Testis (tissue), 3 donors: ENCODE measurements around the gene IQSEC1. TPM values are rescaled to one million over a fixed set of nuclear protein-coding genes. Genes with fewer than 3 reads are reported as not detected.
A peak's percentile ranks its signal among the peaks of the same experiment; 100 is the strongest.

Experiments
- DNase-seq: peaks from one replicate; pipeline ENCODE4 v3.0.0-alpha.2; 2019
- H3K27ac ChIP-seq, 2 donors: fragments of 200-600 bp; sonication (generic); one replicate each; pipeline ENCODE4 v1.5.1; 2019
- H3K27me3 ChIP-seq: fragments of 200-600 bp; sonication (generic); one replicate; pipeline ENCODE4 v1.5.1; 2019
- H3K36me3 ChIP-seq: fragments of 200-600 bp; sonication (generic); one replicate; pipeline ENCODE4 v1.5.1; 2017; ENCODE audit warnings: low read depth; ENCODE audit errors: missing control alignments
- H3K4me1 ChIP-seq: fragments of 200-600 bp; sonication (generic); one replicate; pipeline ENCODE4 v1.5.1; 2019
- H3K4me3 ChIP-seq, 2 donors: fragments of 200-600 bp; sonication (generic); one replicate each; pipeline ENCODE4 v1.5.1; 2017 to 2019
- H3K9me3 ChIP-seq: fragments of 200-600 bp; sonication (generic); one replicate; pipeline ENCODE4 v1.5.1; 2017
- POLR2A ChIP-seq: fragments of 450-650 bp; IDR thresholded peaks from one replicate; pipeline ENCODE4 v1.6.1; 2017; ENCODE audit warnings: antibody characterized with exemption, mild to moderate bottlenecking, moderate library complexity
- WGBS, 2 donors: methylation state at CpG; one replicate each; pipeline ENCODE4 v1.1.5; 2018; 5-methylcytosine and 5-hydroxymethylcytosine counted together
- intact Hi-C: fragments of 100-400 bp; cut with DNase I; formaldehyde crosslinking; loops from one replicate; pipeline ENCODE4 v1.15.1; 2023; ENCODE audit warnings: low total_unique reads
- polyA plus RNA-seq: library from polyadenylated mRNA; stranded (reverse); fragments of 350-450 nt; fragmentation: Illumina TruSeq; extraction: RNeasy Lipid Tissue Mini Kit (QIAGEN cat#74804); gene quantifications from one replicate; pipeline ENCODE4 v1.2.3, GENCODE V29; 2014; ENCODE audit warnings: low read depth, low replicate concordance; ENCODE audit not compliant: insufficient read depth
- total RNA-seq, 2 donors: library from RNA; depleted of rRNA; stranded (reverse); fragments of >200 nt; gene quantifications; one replicate each; pipeline ENCODE4 v1.2.3, GENCODE V29; 2016
- TF ChIP-seq, protein P1 (sequence below), 3 experiments: fragments of 450-650 bp in 2 of 3; fragments of 200-600 bp in 1 of 3; sonication (generic) in 1 of 3; IDR thresholded peaks; one replicate each; pipeline ENCODE4 v1.5.1; 2016 to 2019; ENCODE audit warnings: antibody characterized with exemption in 3 of 3, mild to moderate bottlenecking in 2 of 3, moderate library complexity in 1 of 3

The IQSEC1 gene
- total and polyA plus RNA-seq, 3 donors from 2014 or later: 32.9 to 89.4 (median 74.3) TPM

DNA sequence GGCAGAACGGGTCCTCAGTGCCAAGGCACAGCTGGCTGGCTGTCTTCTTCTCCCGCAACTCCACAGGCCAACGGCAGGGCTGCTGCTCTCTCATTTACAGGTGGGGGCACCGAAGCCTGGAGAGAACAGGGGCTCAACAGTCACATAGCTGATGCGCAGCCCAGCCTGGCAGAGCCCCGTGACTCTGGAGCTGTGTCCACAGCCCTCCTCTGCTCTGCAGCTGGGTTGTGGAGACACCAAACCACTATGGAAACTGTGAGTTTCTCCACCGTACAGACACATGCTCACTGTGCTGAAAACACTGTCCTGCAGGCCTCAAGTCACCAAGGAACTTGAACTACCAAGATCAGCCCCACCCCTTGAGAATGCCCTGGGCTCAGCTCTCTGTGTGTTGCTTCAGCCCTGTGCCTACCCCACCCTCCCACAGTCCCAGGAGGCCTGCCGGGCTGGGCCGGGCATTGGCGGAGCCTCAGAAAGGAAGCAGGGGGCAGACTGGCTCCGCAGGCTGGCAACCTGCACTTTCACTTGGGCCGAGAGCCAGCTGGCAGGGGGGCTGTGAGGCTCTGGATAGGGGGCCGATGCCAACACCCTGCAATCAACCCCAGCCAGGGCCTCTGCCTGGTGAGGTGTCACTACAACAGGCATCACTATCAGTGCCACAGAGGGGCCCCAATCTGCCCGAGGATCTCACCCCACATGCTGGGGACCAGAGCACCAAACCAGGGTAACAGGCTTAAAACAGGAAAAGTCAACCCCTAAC lies 118.2 kb downstream of the IQSEC1 start:
- intact Hi-C loops: no loop called here
- H3K4me1 ChIP-seq: peaks cover 41% of the 10 kb centered on the region
- H3K4me3 ChIP-seq: no peak overlapping the region
- H3K27ac ChIP-seq: peak overlapping the region in 1 of 2 donors; percentile 30
- no peaks in the 10 kb centered on the region for H3K9me3 ChIP-seq
- H3K36me3 ChIP-seq: no peaks in the 10 kb centered on the region
- WGBS, 2 donors: 30 to 69% methylated on average over 5 to 14 of the region's 14 CpGs
- no peaks in the 10 kb centered on the region for H3K27me3 ChIP-seq
- TF ChIP-seq, protein P1, sequence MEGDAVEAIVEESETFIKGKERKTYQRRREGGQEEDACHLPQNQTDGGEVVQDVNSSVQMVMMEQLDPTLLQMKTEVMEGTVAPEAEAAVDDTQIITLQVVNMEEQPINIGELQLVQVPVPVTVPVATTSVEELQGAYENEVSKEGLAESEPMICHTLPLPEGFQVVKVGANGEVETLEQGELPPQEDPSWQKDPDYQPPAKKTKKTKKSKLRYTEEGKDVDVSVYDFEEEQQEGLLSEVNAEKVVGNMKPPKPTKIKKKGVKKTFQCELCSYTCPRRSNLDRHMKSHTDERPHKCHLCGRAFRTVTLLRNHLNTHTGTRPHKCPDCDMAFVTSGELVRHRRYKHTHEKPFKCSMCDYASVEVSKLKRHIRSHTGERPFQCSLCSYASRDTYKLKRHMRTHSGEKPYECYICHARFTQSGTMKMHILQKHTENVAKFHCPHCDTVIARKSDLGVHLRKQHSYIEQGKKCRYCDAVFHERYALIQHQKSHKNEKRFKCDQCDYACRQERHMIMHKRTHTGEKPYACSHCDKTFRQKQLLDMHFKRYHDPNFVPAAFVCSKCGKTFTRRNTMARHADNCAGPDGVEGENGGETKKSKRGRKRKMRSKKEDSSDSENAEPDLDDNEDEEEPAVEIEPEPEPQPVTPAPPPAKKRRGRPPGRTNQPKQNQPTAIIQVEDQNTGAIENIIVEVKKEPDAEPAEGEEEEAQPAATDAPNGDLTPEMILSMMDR (IDR thresholded peaks at IDR 0.05): no peak
- TF ChIP-seq POLR2A: no peak
- peak; percentile 54 for DNase-seq

GRCh38 chr3:12954180-12954579 lies 119.0 kb downstream of the IQSEC1 start:
- H3K27me3 ChIP-seq: no peaks in the 10 kb centered on the region
- intact Hi-C loops: no loop called here
- H3K4me3 ChIP-seq: no peak overlapping the region
- WGBS, 2 donors: 88 to 91% methylated on average over 5 to 6 of the region's 6 CpGs
- H3K36me3 ChIP-seq: no peaks in the 10 kb centered on the region
- H3K9me3 ChIP-seq: no peaks in the 10 kb centered on the region
- TF ChIP-seq, protein P1 (IDR thresholded peaks at IDR 0.05): no peak
- TF ChIP-seq POLR2A: no peak
- H3K27ac ChIP-seq: no peak overlapping the region
- peaks cover 35% of the 10 kb centered on the region for H3K4me1 ChIP-seq
- DNase-seq: no peak

- intact Hi-C loops: no loop called here
- no peak overlapping the region for H3K4me3 ChIP-seq
- H3K9me3 ChIP-seq: no peaks in the 10 kb centered on the region
- H3K4me1 ChIP-seq: peaks cover 35% of the 10 kb centered on the region
- WGBS, 2 donors: 89 to 91% methylated on average over 21 to 26 of the region's 26 CpGs
- TF ChIP-seq, protein P1 (IDR thresholded peaks at IDR 0.05): no peak
- no peak for TF ChIP-seq POLR2A
- H3K36me3 ChIP-seq: no peaks in the 10 kb centered on the region
- no peak overlapping the region for H3K27ac ChIP-seq
- DNase-seq: no peak
- H3K27me3 ChIP-seq: no peaks in the 10 kb centered on the region
Measured at GRCh38 chr3:12953201-12953995, 119.8 kb downstream of the IQSEC1 start.

DNA sequence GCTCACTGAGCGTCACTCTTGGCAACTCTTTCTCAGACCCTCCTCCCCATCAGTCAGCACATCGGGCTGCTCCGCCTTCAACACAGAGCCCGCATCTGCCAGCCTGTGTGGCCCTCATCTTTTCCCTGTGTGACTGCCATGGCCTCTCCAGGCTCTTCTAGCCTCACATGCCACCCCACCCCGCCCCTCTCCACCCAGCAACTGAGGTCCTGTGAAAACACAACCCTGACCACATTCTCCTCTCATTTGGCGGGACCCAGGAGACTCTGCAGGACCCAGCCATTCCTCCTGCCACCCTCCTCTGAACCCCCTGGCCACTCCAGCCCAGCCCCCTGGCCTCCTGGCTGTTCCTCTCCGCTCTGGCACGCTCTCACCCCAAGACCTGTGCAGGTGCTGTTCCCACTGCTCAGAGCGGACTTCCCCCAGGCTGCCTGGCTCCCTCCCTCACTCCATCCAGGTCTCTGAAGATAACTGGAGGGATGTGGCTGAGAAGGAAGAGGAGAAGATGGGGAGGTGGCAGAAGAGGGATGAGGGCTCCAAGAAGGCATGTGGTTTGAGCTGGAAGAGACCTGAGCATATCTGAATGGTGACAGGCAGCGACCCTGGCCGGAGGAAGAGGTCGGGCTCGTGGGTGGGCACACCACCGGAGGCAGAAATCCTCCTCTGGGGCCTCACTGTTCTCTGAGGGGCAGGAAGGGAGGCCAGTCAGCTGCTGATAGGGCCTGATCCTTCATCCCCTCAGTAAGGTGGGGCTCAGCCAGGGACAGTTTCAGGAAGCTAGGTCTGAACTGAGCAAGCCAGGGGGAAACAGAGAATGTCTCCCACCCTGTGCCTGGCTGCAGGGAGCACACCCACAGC lies 120.7 kb downstream of the IQSEC1 start:
- no peak overlapping the region for H3K4me3 ChIP-seq
- intact Hi-C loops: no loop called here
- no peak for DNase-seq
- H3K4me1 ChIP-seq: peaks cover 36% of the 10 kb centered on the region
- no peaks in the 10 kb centered on the region for H3K9me3 ChIP-seq
- no peak for TF ChIP-seq POLR2A
- TF ChIP-seq, protein P1 (IDR thresholded peaks at IDR 0.05): no peak
- no peak overlapping the region for H3K27ac ChIP-seq
- WGBS, 2 donors: 86 to 94% methylated on average over 13 to 14 of the region's 14 CpGs
- no peaks in the 10 kb centered on the region for H3K36me3 ChIP-seq
- H3K27me3 ChIP-seq: no peaks in the 10 kb centered on the region
